H1 (cell line): ENCODE measurements around the gene BCAR3. TPM values are rescaled to one million over a fixed set of nuclear protein-coding genes. Genes with fewer than 3 reads are reported as not detected.

ENCODE experiments used
- CBX5 ChIP-seq: fragments of 300-800, 300-1000 bp; sonication (generic); IDR thresholded peaks from 2 replicates; pipeline ENCODE4 v1.7.1; 2016; ENCODE audit warnings: antibody characterized with exemption, low read length, low read depth
- NRF1 ChIP-seq: IDR thresholded peaks from 2 replicates; pipeline ENCODE4 v1.6.1; 2011; ENCODE audit warnings: mild to moderate bottlenecking, low read depth, low read length, improper control_type of control experiment
- SAP30 ChIP-seq: fragments of 300-600 bp; sonication (generic); IDR thresholded peaks from 2 replicates; pipeline ENCODE4 v1.7.1; 2012; ENCODE audit warnings: low read length, moderate library complexity, mild to moderate bottlenecking, inconsistent platforms; ENCODE audit not compliant: insufficient read depth, insufficient replicate concordance
- SIN3A ChIP-seq, 2 experiments: IDR thresholded peaks in 1 of 2; conservative IDR thresholded peaks in 1 of 2; 2 replicates each; pipeline ENCODE4 v1.6.1; 2011 to 2012; ENCODE audit warnings: low read length in 2 of 2, improper control_type of control experiment in 1 of 2, low read depth in 1 of 2, mild to moderate bottlenecking in 1 of 2
- SIRT6 ChIP-seq: IDR thresholded peaks from one replicate; pipeline ENCODE4 v1.7.1; 2012; ENCODE audit warnings: low read length, inconsistent platforms
- ZNF274 ChIP-seq: IDR thresholded peaks from 2 replicates; pipeline ENCODE4 v1.7.0; 2012; ENCODE audit warnings: low read length, borderline replicate concordance; ENCODE audit errors: extremely low read depth
- polyA plus RNA-seq, 7 experiments: library from polyadenylated mRNA; depleted of rRNA in 3 of 7; stranded (reverse) in 5 of 7; unstranded in 2 of 7; fragments of >200 nt in 5 of 7; fragments of 200-250 nt in 2 of 7; gene quantifications; 1 replicate in 5 of 7; 2 replicates in 1 of 7; 4 replicates in 1 of 7; pipeline versions ENCODE4 v1.2.1 to v1.2.3, GENCODE V29; 2011 to 2013; ENCODE audit warnings: missing spikeins in 2 of 7, mixed read lengths in 2 of 7
- total RNA-seq: library from RNA; stranded (reverse); fragmentation: NEBNext Ultra II Directional; extraction: Animal tissue kit (Norgen Biotek cat#: 25700); gene quantifications from 2 replicates; pipeline ENCODE4 v1.2.1, GENCODE V29; 2021

Gene BCAR3
- total and polyA plus RNA-seq, 2 of the 8 experiments (the other 6 are each of a cell fraction or from before 2014, with no cell fraction given): 5.6 to 9.2 TPM

DNA sequence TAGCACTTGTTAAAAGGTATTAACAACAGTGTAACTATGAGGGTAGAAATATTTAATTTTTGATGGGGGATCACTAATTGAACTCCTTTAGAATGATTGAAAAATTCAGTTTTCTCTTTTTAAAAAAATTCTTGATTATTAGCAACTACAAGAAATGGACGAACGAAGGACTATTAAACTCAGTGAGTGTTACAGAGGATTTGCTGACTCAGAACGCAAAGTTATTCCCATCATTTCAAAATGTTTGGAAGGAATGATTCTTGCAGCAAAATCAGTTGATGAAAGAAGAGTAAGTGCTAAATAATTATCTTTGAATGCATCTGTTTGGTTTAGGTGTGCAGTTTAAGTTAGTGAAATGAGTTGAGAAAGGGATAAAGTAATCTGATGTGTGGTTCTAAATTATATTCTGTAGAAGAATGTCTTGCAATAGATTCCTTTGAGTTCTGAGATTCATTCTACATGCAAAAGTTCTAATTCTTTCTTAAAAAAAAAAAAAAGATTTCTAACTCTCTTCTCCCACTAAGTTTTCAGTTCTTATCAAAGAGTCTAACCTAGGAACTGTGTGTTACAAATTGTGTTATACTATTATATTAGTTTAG, 148.8 kb downstream of the BCAR3 start (continued):
- no peak for TF ChIP-seq CBX5
- no peak for TF ChIP-seq SIRT6
- no peak for TF ChIP-seq NRF1
- no peak for TF ChIP-seq SAP30
- no peak for TF ChIP-seq SIN3A (conservative IDR thresholded peaks at IDR 0.05 in 1 of 2, IDR thresholded peaks at IDR 0.05 in 1 of 2; ENCODE audit: low read depth in 1 of 2, low read length in 2 of 2)
- TF ChIP-seq ZNF274: no peak
